ENCODE results near the gene RUBCNL.

DNA sequence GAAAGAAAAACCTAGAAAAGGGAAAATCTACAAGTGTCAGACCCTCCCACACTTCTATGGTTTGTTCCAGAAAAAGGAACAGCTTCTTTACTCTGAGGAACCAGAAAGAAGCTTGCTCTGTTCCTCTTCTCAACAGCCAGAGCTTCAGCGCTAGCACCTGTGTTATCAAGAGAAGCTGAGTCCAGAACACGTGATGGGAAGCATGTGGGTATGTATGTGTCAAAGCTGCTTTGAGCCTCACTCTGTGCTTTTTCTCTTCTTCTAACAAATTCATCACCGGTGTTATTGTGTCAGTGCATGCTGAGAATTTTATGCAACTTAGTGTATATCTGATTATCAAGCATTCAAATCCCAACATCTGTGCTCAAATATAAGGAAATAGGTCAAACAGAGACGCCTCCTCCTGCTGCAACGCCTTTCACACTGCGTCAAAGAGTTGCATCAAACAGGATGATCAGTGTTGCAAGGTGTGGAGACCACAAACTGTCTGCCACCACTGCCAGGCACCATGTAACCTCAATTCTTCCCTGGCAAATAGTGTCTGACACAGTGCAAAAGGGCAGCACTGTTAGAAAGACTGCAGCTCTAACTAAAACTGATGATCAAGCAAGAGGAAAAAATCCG lies 91.4 kb downstream of the RUBCNL start:
- TF ChIP-seq, protein P1, sequence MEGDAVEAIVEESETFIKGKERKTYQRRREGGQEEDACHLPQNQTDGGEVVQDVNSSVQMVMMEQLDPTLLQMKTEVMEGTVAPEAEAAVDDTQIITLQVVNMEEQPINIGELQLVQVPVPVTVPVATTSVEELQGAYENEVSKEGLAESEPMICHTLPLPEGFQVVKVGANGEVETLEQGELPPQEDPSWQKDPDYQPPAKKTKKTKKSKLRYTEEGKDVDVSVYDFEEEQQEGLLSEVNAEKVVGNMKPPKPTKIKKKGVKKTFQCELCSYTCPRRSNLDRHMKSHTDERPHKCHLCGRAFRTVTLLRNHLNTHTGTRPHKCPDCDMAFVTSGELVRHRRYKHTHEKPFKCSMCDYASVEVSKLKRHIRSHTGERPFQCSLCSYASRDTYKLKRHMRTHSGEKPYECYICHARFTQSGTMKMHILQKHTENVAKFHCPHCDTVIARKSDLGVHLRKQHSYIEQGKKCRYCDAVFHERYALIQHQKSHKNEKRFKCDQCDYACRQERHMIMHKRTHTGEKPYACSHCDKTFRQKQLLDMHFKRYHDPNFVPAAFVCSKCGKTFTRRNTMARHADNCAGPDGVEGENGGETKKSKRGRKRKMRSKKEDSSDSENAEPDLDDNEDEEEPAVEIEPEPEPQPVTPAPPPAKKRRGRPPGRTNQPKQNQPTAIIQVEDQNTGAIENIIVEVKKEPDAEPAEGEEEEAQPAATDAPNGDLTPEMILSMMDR (conservative IDR thresholded peaks at IDR 0.05): no peak
- no peak for TF ChIP-seq ZFX (IDR thresholded peaks at IDR 0.05)
